GM19239 (cell line): ENCODE measurements around the gene RNLS.
"Not testable (repeated sequence)": the region's sequence is repeated elsewhere in the genome, so short reads cannot be mapped to it uniquely, and the experiment has no call there.

Source experiments
- DNase-seq: peaks from one replicate; pipeline ENCODE4 v3.0.0; 2011; ENCODE audit warnings: low spot score; ENCODE audit not compliant: insufficient read length
- FAIRE-seq: peaks from 2 replicates; lab custom pipeline; 2011; peaks lifted over from hg19 to GRCh38; lab: Jason Lieb, UNC

RNLS gene

DNA sequence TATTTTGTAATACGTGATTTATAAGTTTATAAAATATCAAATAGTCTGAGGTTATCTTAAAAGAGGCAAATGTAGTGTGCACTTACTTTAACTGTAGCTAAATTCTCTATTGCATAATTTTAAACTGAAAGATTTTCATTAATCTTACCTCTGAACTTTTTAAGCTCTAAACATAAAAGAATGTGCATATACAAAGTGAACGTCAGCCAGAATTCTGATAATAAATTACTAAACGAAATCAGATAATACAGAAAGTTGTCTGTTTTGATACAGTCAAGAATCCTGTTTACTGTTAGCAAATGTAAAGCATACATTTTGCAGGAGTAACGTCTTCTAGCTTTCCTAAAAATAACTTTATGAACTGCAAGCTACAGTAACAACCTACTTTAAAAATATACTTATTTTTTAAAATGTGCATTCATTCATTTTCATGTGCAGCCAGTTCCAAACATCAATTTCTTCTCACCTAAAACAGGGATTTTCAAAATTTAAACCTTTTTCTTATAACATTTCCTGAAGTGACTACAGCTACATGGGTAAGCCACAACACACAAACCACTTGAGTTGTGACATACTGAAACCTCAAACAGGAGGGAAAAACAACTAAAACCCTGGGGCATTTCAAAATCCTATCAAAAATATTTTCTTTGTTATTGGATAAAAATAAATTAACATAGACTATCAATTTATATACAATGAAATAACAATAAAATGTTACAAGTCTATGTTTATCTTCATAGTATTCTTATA lies 92.7 kb downstream of the RNLS start:
- no peak for DNase-seq
- FAIRE-seq, result no peak

- no peak for DNase-seq
- peak; percentile 8 for FAIRE-seq
Measured at GRCh38 chr10:88489107-88489506, 94.0 kb downstream of the RNLS start.

DNA sequence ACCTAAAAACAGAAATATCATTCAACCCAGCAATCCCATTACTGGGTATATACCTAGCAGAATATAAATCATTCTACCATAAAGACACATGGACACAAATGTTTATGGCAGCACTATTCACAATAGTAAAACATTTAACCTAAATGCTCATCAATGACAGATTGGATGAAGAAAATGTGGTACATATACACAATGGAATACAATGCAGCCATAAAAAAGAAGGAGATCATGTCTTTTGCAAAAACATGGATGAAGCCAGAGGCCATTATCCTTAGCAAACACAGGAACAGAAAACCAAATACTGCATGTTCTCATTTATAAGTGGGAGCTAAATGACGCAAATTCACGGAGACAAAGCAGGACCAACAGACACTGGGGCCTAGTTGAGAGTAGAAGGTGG lies 96.3 kb downstream of the RNLS start:
- not testable (repeated sequence) for FAIRE-seq, DNase-seq

DNA sequence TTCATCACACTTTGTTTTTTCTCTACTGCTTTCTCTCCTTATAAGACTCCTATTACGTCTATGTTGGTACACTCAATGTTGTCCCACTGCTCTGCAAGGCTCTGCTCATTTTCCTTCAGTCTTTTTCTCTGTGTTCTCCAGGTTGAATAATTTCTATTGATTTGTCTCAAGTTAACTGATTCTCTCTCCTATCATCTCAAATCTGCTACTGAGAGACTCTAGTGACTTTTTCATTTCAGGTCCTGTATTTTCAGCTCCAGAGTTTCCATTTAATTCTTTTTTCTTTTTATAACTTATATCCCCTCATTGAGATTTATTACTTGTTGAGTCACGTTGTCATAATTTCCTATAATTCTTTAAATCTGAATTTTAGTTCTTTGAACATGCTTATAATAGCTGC lies 100.9 kb downstream of the RNLS start:
- FAIRE-seq, result no peak
- DNase-seq, result no peak

GRCh38 chr10:88478256-88478655 lies 104.9 kb downstream of the RNLS start:
- FAIRE-seq, result peak; percentile 74
- DNase-seq, result no peak

DNA sequence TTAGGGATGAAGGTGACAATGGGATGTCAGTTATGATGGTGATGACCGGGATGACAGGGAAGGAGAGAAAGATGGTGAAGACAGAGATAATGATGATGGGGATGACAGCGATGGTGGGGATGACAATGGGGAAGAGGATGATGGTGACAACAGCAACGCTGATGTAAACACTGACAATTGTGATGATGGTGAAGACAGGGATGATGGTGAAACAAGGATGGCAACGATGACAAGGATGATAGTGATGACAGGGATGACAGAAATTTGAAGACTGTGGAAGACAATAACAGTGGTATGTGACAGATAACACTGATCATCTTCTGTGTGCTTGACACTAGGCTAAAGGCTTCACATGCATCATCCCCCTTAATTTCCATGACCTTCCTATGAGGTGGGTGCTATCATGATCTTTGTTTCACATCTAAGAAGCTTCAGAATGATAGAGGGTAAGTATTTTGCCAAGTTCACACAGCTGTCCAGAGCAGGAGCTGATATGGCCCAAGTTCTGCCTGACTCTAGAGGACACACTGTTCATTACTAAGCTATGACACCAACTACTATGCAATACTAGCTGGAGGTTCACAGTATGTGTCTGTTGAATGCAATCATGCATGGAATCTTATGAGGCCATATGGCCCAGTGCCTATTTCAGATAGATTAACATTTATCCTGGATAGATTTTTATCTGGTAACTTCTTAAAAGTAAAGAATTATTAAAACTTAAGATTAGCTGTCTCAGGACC lies 105.6 kb downstream of the RNLS start:
- peak; percentile 76 for FAIRE-seq
- no peak for DNase-seq

- no peak for FAIRE-seq
Measured at GRCh38 chr10:88474884-88475844, 108.0 kb downstream of the RNLS start.

GRCh38 chr10:88473989-88474883 lies 108.9 kb downstream of the RNLS start:
- DNase-seq (no peak), FAIRE-seq (no peak)

More at GRCh38 chr10:88474884-88475844, 108.0 kb downstream of the RNLS start:
- no peak for DNase-seq

- FAIRE-seq (no peak), DNase-seq (no peak)
Measured at GRCh38 chr10:88472540-88472939, 110.6 kb downstream of the RNLS start.

- no peak for FAIRE-seq
- no peak for DNase-seq
Measured at GRCh38 chr10:88471899-88472298, 111.2 kb downstream of the RNLS start.

DNA sequence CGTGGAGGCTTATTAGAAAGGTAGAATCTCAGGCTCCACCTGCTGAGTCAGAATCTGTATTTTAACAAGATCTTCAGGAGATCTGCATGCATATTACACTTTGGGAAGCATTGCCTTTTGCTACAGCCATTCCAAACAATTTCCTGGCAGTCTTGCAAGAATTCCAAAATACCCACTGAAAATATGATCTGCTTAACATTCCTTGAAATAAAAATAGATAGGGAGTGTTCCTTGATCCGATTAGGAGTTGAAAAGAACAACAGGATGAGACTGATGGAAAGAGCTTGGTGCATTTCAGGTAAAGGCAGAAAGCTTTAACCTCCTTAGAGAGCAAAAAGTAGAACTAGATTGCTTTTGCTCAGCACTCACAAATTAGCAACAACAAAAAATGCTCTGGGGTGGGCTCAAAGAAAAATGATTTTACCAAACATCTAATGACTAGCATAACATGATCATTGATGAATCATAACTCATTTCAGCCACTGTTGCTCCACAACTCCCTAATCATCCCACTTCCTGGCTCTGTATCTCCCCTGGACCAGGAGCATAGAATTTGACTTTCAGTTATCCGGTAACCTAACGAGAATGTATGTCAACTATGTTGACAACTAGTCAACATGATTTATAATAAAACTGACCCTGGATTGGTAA lies 115.2 kb downstream of the RNLS start:
- no peak for FAIRE-seq
- no peak for DNase-seq

- DNase-seq (no peak), FAIRE-seq (no peak)
Measured at GRCh38 chr10:88466786-88467185, 116.3 kb downstream of the RNLS start.

- FAIRE-seq, result no peak
- DNase-seq, result no peak
Measured at GRCh38 chr10:88465765-88466164, 117.4 kb downstream of the RNLS start.

DNA sequence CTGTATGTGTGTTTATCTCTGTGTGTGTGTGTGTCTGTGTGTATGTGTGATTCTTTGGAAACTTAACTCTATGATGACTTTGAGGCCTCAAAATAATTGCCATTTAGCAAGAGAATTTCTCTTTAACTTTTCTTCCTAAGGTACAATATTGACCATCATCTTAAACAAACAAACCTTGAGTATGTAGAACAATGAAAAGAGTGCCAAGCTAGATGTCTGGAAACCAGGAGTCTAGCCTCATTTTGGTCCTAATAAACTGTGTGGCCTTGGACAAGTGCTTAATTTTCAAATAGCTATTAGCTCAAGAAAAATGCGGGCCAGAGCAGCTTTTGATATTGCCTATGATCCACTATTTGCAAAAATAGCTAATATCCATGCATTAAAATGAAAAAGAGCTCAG lies 119.3 kb downstream of the RNLS start:
- FAIRE-seq, result no peak
- no peak for DNase-seq

GRCh38 chr10:88461426-88461825 lies 121.7 kb downstream of the RNLS start:
- DNase-seq (no peak), FAIRE-seq (no peak)

DNA sequence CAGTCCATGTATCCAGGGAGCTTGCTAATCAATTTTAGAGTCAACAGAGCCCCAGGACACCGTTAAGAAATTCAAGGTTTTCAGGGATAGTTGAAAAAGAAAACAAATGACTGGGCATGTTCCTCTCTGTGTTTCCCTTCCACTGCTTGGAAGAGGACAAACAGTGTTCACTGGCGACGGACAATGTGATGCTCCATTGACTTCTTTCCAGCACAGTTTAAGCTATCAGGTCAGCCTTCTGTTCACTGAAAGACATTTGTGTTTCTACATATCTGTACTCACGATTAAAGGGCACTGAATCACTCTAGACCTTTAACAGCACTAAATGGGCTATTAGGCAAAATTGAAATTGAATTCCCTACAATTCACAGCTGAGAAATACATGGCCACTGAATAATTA lies 123.6 kb downstream of the RNLS start:
- FAIRE-seq (no peak), DNase-seq (no peak)

DNA sequence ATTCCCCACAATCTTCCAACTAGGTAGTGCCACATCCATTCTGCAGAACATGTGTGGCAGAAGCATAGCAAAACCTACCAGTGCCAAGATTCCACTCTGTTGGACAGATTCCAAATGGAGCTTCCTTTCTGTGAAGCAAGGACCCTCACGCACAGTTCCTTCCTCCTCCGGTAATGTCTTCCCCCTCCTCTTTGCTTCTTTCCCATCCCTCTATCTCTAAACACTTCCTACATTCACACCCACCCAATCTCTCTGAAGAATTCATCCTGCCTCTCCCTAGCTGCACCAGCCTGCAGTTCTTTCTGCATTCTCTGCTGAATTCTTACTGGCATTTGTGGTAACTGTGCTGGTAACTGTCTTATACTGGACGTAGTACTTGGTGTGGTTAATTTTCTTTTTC lies 124.9 kb downstream of the RNLS start:
- DNase-seq (no peak), FAIRE-seq (no peak)

DNA sequence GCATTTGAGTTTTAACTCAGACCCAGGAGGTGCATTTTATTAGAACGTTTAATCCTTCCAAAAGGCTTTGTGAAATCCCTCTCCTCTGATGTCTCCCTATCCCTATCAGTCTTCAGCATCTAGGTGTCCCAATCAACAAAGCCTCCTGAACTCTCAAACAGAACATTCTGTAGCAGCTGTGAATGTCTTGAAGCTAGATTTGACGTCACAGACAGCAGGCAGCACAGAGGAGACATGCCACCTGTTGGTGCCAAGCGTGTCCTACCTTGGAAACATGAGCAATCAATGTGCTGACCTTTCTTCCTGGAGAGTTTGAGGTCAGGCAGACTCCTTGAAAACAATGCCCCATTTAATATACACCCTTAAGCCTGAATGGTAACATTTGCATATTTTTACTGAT lies 125.5 kb downstream of the RNLS start:
- no peak for DNase-seq
- no peak for FAIRE-seq

- DNase-seq (no peak), FAIRE-seq (no peak)
Measured at GRCh38 chr10:88456730-88457129, 126.4 kb downstream of the RNLS start.
